ENCODE data around the gene GRM7.

- TF ChIP-seq CTCF (conservative IDR thresholded peaks at IDR 0.05; ENCODE audit: low read depth, low read length) (no peak), EZH2 (IDR thresholded peaks at IDR 0.05; ENCODE audit: borderline replicate concordance, low read depth, low read length, poor library complexity, severe bottlenecking) (no peak)
Observed at GRCh38 chr3:7270731-7271130, 409.8 kb downstream of the GRM7 start.

Data from A673 (cell line).